ENCODE measurements around the gene SEMA5B. TPM values are rescaled to one million over a fixed set of nuclear protein-coding genes. Genes with fewer than 3 reads are reported as not detected.

The SEMA5B gene
- total RNA-seq, 1 experiment from 2014 or later = 9.4 TPM

DNA sequence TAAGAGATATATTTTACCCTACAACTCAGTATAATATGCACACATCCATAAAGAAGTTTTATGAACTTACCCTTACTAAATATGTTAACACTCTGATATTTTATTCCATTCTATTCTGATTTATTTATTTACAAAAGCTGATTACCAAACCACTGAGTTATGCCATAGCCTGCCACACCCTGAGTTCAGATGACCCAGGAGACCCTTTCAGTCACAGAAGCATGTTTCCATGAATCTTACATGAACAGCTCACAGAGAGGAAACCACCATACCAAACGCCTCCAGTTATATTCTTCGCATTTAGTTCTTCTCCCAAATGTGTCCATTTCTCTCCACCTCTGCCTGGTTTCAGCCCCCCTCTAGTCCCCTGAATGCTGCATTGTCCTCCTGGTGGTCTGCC lies 103.5 kb downstream of the SEMA5B start:
- Histone ChIP-seq H2BK12ac (ENCODE audit: insufficient read length, low read depth, low read length) (no peak overlapping the region), H3K79me1 (ENCODE audit: insufficient read depth, low read depth, low read length, poor library complexity, severe bottlenecking) (no peaks in the 10 kb centered on the region), H3T11ph (ENCODE audit: low read length) (no peak overlapping the region), H2BK5ac (ENCODE audit: insufficient read length, low read length) (no peak overlapping the region), H3K4me2 (ENCODE audit: insufficient read depth, insufficient read length, low read length) (no peak overlapping the region), H2BK15ac (ENCODE audit: low read depth, low read length) (no peak overlapping the region), H4K20me1 (ENCODE audit: control insufficient read depth, insufficient read depth, insufficient read length) (no peaks in the 10 kb centered on the region), H3K9ac (ENCODE audit: extremely low read depth, insufficient read length, low read length) (no peak overlapping the region), H2BK120ac (ENCODE audit: low read depth, low read length, poor library complexity, severe bottlenecking) (no peak overlapping the region), H3K14ac (ENCODE audit: insufficient read depth, low read length) (no peak overlapping the region), H2AFZ (ENCODE audit: low read length) (no peak overlapping the region), H3K4me1 (ENCODE audit: insufficient read depth, low read length) (no peaks in the 10 kb centered on the region), H2BK20ac (ENCODE audit: low read depth, low read length, poor library complexity, severe bottlenecking) (no peak overlapping the region), H3K27ac (ENCODE audit: insufficient read length, low read depth, low read length) (no peak overlapping the region), H3K23ac (ENCODE audit: insufficient read length, low read depth, low read length) (no peak overlapping the region), H3K79me2 (ENCODE audit: insufficient read depth, low read length) (no peaks in the 10 kb centered on the region), H4K8ac (replicated peaks; ENCODE audit: insufficient read length, low read depth, low read length) (no peak overlapping the region), H3K56ac (ENCODE audit: insufficient read length, low read depth, low read length) (no peak overlapping the region), H3K9me3 (ENCODE audit: control insufficient read depth, low read depth, low read length) (no peaks in the 10 kb centered on the region), H3K4ac (ENCODE audit: low read depth, low read length) (no peak overlapping the region), H3K18ac (ENCODE audit: insufficient read length, low read depth, low read length) (no peak overlapping the region), H2AK5ac (ENCODE audit: insufficient read length, low read length) (no peak overlapping the region), H3K27me3 (ENCODE audit: insufficient read depth, low read length) (peaks cover 8% of the 10 kb centered on the region; the same call in 1 of the 2 replicates), H3K23me2 (ENCODE audit: insufficient read length, low read depth, low read length, poor library complexity, severe bottlenecking) (peaks cover 4% of the 10 kb centered on the region), H4K5ac (ENCODE audit: insufficient read length, low read depth, low read length) (no peak overlapping the region), H4K91ac (ENCODE audit: insufficient read length, low read depth, low read length) (no peak overlapping the region)
- Mint-ChIP-seq H3K4me3 (no peak overlapping the region), H3K27ac (no peak overlapping the region), H3K27me3 (ENCODE audit: low read depth) (peaks cover 17% of the 10 kb centered on the region), H3K9me3 (no peaks in the 10 kb centered on the region), H3K4me1 (peaks cover 2% of the 10 kb centered on the region in 2 experiments; a peak in 2 of 4 replicates), H3K36me3 (ENCODE audit: insufficient read depth in 1 of 3, low read depth in 3 of 3) (no peaks in the 10 kb centered on the region)
- no peak for DNase-seq
- TF ChIP-seq, protein P1, sequence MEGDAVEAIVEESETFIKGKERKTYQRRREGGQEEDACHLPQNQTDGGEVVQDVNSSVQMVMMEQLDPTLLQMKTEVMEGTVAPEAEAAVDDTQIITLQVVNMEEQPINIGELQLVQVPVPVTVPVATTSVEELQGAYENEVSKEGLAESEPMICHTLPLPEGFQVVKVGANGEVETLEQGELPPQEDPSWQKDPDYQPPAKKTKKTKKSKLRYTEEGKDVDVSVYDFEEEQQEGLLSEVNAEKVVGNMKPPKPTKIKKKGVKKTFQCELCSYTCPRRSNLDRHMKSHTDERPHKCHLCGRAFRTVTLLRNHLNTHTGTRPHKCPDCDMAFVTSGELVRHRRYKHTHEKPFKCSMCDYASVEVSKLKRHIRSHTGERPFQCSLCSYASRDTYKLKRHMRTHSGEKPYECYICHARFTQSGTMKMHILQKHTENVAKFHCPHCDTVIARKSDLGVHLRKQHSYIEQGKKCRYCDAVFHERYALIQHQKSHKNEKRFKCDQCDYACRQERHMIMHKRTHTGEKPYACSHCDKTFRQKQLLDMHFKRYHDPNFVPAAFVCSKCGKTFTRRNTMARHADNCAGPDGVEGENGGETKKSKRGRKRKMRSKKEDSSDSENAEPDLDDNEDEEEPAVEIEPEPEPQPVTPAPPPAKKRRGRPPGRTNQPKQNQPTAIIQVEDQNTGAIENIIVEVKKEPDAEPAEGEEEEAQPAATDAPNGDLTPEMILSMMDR (conservative IDR thresholded peaks at IDR 0.05) = no peak
- no CpG with 5 or more reads among the region's 2 CpGs for WGBS (ENCODE audit: extremely low coverage, insufficient read length, low lambda C conversion rate)

Data from H9 (cell line).